Measurements from ENCODE around the gene OPTC. TPM values are rescaled to one million over a fixed set of nuclear protein-coding genes. Genes with fewer than 3 reads are reported as not detected.

The OPTC gene
- total and polyA plus RNA-seq, 9 of the 15 experiments (the other 6 are each of a cell fraction or from before 2014, with no cell fraction given) = not detected

- TF ChIP-seq, protein P1, sequence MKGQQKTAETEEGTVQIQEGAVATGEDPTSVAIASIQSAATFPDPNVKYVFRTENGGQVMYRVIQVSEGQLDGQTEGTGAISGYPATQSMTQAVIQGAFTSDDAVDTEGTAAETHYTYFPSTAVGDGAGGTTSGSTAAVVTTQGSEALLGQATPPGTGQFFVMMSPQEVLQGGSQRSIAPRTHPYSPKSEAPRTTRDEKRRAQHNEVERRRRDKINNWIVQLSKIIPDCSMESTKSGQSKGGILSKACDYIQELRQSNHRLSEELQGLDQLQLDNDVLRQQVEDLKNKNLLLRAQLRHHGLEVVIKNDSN (CRISPR knock-in tag; IDR thresholded peaks at IDR 0.05) = no peak
Observed at GRCh38 chr1:203554071-203554470, 60.1 kb downstream of the OPTC start (continued).

DNA sequence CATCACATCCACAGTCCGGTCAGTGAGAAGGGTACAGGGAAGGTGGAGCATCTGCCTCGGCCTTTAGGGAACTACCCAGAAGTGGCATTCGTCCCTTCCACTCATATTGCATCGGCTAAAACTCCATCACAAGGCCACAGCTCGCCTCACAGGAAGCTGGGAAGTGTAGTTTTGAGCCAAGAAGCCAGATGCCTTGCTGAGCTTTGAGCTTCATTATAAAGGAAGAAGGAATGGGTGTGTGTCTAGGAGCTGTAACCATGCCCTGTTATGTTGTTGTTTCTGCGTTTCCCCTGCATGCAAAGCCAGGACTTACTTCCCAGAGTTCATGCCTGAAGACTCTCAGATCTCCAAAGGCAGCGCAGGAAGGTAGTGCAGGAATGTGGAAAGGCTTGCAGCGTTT, 61.1 kb downstream of the OPTC start:
- H3K9ac ChIP-seq (ENCODE audit: insufficient read depth in 1 of 2, low read depth in 2 of 2, low read length in 2 of 2) = no peak overlapping the region
- ChIA-PET POLR2A (no interaction called here), CTCF (ENCODE audit: low intra/inter-chr PET ratio) (no interaction called here)
- DNase-seq (ENCODE audit: extremely low read depth in 1 of 4, low spot score in 3 of 4) (no peak), FAIRE-seq (no peak), ATAC-seq (no peak)
- H3K27ac ChIP-seq (ENCODE audit: extremely low read depth, low read depth, low read length) = no peak overlapping the region
- peaks cover 37 to 55% of the 10 kb centered on the region in 2 experiments for H3K27me3 ChIP-seq (ENCODE audit: control insufficient read depth in 2 of 2, insufficient read depth in 2 of 2, low read length in 2 of 2)
- H3K4me1 ChIP-seq (replicated peaks in 1 of 2; ENCODE audit: control insufficient read depth in 2 of 2, insufficient read depth in 2 of 2, low read length in 2 of 2) = no peaks in the 10 kb centered on the region
- in situ Hi-C loops (cut with MboI) = loop anchor here (10.0 kb wide), 1 partner anchor 930 kb away; no protein-coding TSS in a partner anchor
- no TSS peak for BruUV-seq (replicated peaks)
- TF ChIP-seq SIX5 (IDR thresholded peaks at IDR 0.05; ENCODE audit: borderline replicate concordance in 1 of 2, insufficient read depth in 1 of 2, low read depth in 1 of 2, low read length in 2 of 2) (no peak), HCFC1 (IDR thresholded peaks at IDR 0.05; ENCODE audit: low read depth, low read length) (peak; percentile 59), ZNF143 (CRISPR knock-in tag; IDR thresholded peaks at IDR 0.05) (peak; percentile 25; the same call in 1 of the 2 replicates)
- TF ChIP-seq, protein P2, sequence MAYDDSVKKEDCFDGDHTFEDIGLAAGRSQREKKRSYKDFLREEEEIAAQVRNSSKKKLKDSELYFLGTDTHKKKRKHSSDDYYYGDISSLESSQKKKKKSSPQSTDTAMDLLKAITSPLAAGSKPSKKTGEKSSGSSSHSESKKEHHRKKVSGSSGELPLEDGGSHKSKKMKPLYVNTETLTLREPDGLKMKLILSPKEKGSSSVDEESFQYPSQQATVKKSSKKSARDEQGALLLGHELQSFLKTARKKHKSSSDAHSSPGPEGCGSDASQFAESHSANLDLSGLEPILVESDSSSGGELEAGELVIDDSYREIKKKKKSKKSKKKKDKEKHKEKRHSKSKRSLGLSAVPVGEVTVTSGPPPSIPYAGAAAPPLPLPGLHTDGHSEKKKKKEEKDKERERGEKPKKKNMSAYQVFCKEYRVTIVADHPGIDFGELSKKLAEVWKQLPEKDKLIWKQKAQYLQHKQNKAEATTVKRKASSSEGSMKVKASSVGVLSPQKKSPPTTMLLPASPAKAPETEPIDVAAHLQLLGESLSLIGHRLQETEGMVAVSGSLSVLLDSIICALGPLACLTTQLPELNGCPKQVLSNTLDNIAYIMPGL (CRISPR knock-in tag; IDR thresholded peaks at IDR 0.05) = no peak
- intact Hi-C loops (cut with micrococcal nuclease) = no loop called here
- WGBS (ENCODE audit: insufficient coverage, low coverage, missing lambda C conversion rate) = 3% methylated on average over 8 of the region's 8 CpGs
- no peak overlapping the region for H2AFZ ChIP-seq (ENCODE audit: low read depth, low read length)
- no peak overlapping the region for H3K4me3 ChIP-seq
- no peaks in the 10 kb centered on the region for H3K36me3 ChIP-seq (ENCODE audit: control insufficient read depth, insufficient read depth, low read length)
- H3K4me2 ChIP-seq (ENCODE audit: insufficient read depth, low read length) = no peak overlapping the region
- no peaks in the 10 kb centered on the region for H3K9me1 ChIP-seq (ENCODE audit: control insufficient read depth, insufficient read depth, low read length)
- no peaks in the 10 kb centered on the region for H3K79me2 ChIP-seq (ENCODE audit: control insufficient read depth, insufficient read depth, low read length)
- peaks cover 5% of the 10 kb centered on the region; the same call in 1 of the 2 replicates for H4K20me1 ChIP-seq (replicated peaks; ENCODE audit: control insufficient read depth, insufficient read depth, low read length)
- H3K9me3 ChIP-seq (replicated peaks; ENCODE audit: control insufficient read depth, insufficient read depth, low read depth, low read length) = no peaks in the 10 kb centered on the region

All from K562 (cell line).